Esophagus muscularis mucosa (tissue), 4 donors: ENCODE data around the gene TMEM41A. TPM values are rescaled to one million over a fixed set of nuclear protein-coding genes. Genes with fewer than 3 reads are reported as not detected.

ENCODE experiments used
- DNase-seq: peaks from one replicate; pipeline ENCODE4 v3.0.0-alpha.2; 2017; ENCODE audit errors: extremely low spot score
- H3K27ac ChIP-seq, 4 donors: fragments of 200-600 bp; sonication (generic); replicated peaks in 1 of 4; 1 replicate in 3 of 4; 2 replicates in 1 of 4; pipeline ENCODE4 v1.5.1; 2016 to 2019; ENCODE audit warnings: mild to moderate bottlenecking in 1 of 4
- H3K27me3 ChIP-seq, 4 donors: fragments of 200-600 bp; sonication (generic); one replicate each; pipeline versions ENCODE4 v1.5.1 to v1.6.0; 2016 to 2019
- H3K36me3 ChIP-seq, 4 donors: fragments of 200-600 bp; sonication (generic); one replicate each; pipeline ENCODE4 v1.5.1; 2016 to 2019
- H3K4me1 ChIP-seq, 4 donors: fragments of 200-600 bp; sonication (generic); one replicate each; pipeline ENCODE4 v1.5.1; 2016 to 2019
- H3K4me3 ChIP-seq, 4 donors: fragments of 200-600 bp; sonication (generic); 1 replicate in 2 of 4; 2 replicates in 2 of 4; pipeline ENCODE4 v1.5.1; 2016 to 2019; ENCODE audit warnings: mild to moderate bottlenecking in 4 of 4, moderate library complexity in 1 of 4
- H3K9me3 ChIP-seq, 4 donors: fragments of 200-600 bp; sonication (generic); 1 replicate in 3 of 4; 2 replicates in 1 of 4; pipeline ENCODE4 v1.5.1; 2016 to 2019
- CTCF ChIP-seq, 3 experiments: fragments of 200-600 bp in 2 of 3; fragments of 450-650 bp in 1 of 3; sonication (generic) in 2 of 3; IDR thresholded peaks; one replicate each; pipeline ENCODE4 v1.5.1; 2017 to 2019; ENCODE audit warnings: antibody characterized with exemption in 3 of 3, mild to moderate bottlenecking in 2 of 3, moderate library complexity in 1 of 3
- EP300 ChIP-seq: sonication (generic); formaldehyde crosslinking; IDR thresholded peaks from one replicate; pipeline ENCODE4 v1.6.1; 2017; ENCODE audit warnings: antibody characterized with exemption
- POLR2A ChIP-seq: fragments of 450-650 bp; IDR thresholded peaks from one replicate; pipeline ENCODE4 v1.6.1; 2017; ENCODE audit warnings: antibody characterized with exemption, moderate library complexity, mild to moderate bottlenecking, low read depth
- POLR2AphosphoS5 ChIP-seq, 2 donors: sonication (generic); formaldehyde crosslinking; IDR thresholded peaks; one replicate each; pipeline ENCODE4 v1.6.1; 2017; ENCODE audit warnings: antibody characterized with exemption in 2 of 2
- WGBS: methylation state at CpG from one replicate; pipeline ENCODE4 v1.1.5; 2018; 5-methylcytosine and 5-hydroxymethylcytosine counted together
- intact Hi-C: fragments of 100-400 bp; cut with DNase I; formaldehyde crosslinking; loops from one replicate; pipeline ENCODE4 v1.15.1; 2023
- total RNA-seq, 4 donors: library from RNA; depleted of rRNA; stranded (reverse); fragments of >200 nt; gene quantifications; one replicate each; pipeline versions ENCODE4 v1.1.0 to v1.2.1, GENCODE V29; 2016

TMEM41A gene
- total RNA-seq, 4 donors from 2014 or later, result 7.5 to 9.6 (median 8.3) TPM

GRCh38 chr3:185502987-185503386 is 4.2 kb upstream of the TMEM41A start:
- no peak overlapping the region for H3K4me3 ChIP-seq
- H3K36me3 ChIP-seq, result no peaks in the 10 kb centered on the region
- no peak overlapping the region for H3K27ac ChIP-seq
- intact Hi-C loops, result loop anchor here (5.0 kb wide), 1 partner anchor 54 kb away; no protein-coding TSS in a partner anchor
- TF ChIP-seq POLR2AphosphoS5 (IDR thresholded peaks at IDR 0.05), result no peak
- no peak for TF ChIP-seq POLR2A
- TF ChIP-seq EP300, result no peak
- TF ChIP-seq CTCF (IDR thresholded peaks at IDR 0.05), result no peak
- H3K9me3 ChIP-seq, result no peaks in the 10 kb centered on the region
- H3K27me3 ChIP-seq, result peaks cover 0 to 5% (median 0%) of the 10 kb centered on the region in 4 donors
- WGBS, result 80% methylated on average over 3 of the region's 3 CpGs
- H3K4me1 ChIP-seq, result peaks cover 2 to 7% (median 6%) of the 10 kb centered on the region in 4 donors
- no peak for DNase-seq

GRCh38 chr3:185490241-185490640 is 8.6 kb downstream of the TMEM41A start:
- no peak overlapping the region for H3K4me3 ChIP-seq
- H3K27me3 ChIP-seq, result no peaks in the 10 kb centered on the region
- no peak for DNase-seq
- intact Hi-C loops, result loop anchor here (10.0 kb wide), 1 partner anchor 135 kb away; no protein-coding TSS in a partner anchor
- H3K4me1 ChIP-seq, result no peaks in the 10 kb centered on the region
- peaks cover 9 to 98% (median 74%) of the 10 kb centered on the region in 4 donors for H3K36me3 ChIP-seq
- no peak for TF ChIP-seq CTCF (IDR thresholded peaks at IDR 0.05)
- TF ChIP-seq EP300, result no peak
- no peak for TF ChIP-seq POLR2AphosphoS5 (IDR thresholded peaks at IDR 0.05)
- no peak for TF ChIP-seq POLR2A
- no peak overlapping the region for H3K27ac ChIP-seq
- 94% methylated on average over 4 of the region's 4 CpGs for WGBS
- no peaks in the 10 kb centered on the region for H3K9me3 ChIP-seq

- Histone ChIP-seq H3K4me3 (no peak overlapping the region), H3K4me1 (no peaks in the 10 kb centered on the region), H3K36me3 (peaks cover 5 to 96% (median 66%) of the 10 kb centered on the region in 4 donors), H3K27ac (no peak overlapping the region), H3K27me3 (no peaks in the 10 kb centered on the region), H3K9me3 (no peaks in the 10 kb centered on the region)
- WGBS, result 78% methylated on average over 3 of the region's 3 CpGs
- intact Hi-C loops, result no loop called here
- no peak for TF ChIP-seq POLR2AphosphoS5 (IDR thresholded peaks at IDR 0.05)
- TF ChIP-seq CTCF (IDR thresholded peaks at IDR 0.05), result no peak
- no peak for TF ChIP-seq POLR2A
- no peak for TF ChIP-seq EP300
- DNase-seq, result no peak
Measured at GRCh38 chr3:185489462-185489861, 9.4 kb downstream of the TMEM41A start.

- no peaks in the 10 kb centered on the region for H3K9me3 ChIP-seq
- WGBS, result 94% methylated on average over 5 of the region's 5 CpGs
- intact Hi-C loops, result no loop called here
- peaks cover 0 to 86% (median 56%) of the 10 kb centered on the region in 4 donors for H3K36me3 ChIP-seq
- no peak overlapping the region for H3K4me3 ChIP-seq
- no peak for DNase-seq
- no peaks in the 10 kb centered on the region for H3K27me3 ChIP-seq
- no peaks in the 10 kb centered on the region for H3K4me1 ChIP-seq
- no peak overlapping the region for H3K27ac ChIP-seq
- TF ChIP-seq POLR2A, result no peak
- TF ChIP-seq POLR2AphosphoS5 (IDR thresholded peaks at IDR 0.05), result no peak
- no peak for TF ChIP-seq EP300
- TF ChIP-seq CTCF (IDR thresholded peaks at IDR 0.05), result no peak
Measured at GRCh38 chr3:185488465-185488864, 10.4 kb downstream of the TMEM41A start.

- H3K4me3 ChIP-seq, result no peak overlapping the region
- H3K4me1 ChIP-seq, result no peaks in the 10 kb centered on the region
- H3K36me3 ChIP-seq, result peaks cover 0 to 86% (median 56%) of the 10 kb centered on the region in 4 donors
- H3K27me3 ChIP-seq, result no peaks in the 10 kb centered on the region
- H3K27ac ChIP-seq, result no peak overlapping the region
- WGBS, result 94% methylated on average over 5 of the region's 5 CpGs
- DNase-seq, result no peak
- H3K9me3 ChIP-seq, result no peaks in the 10 kb centered on the region
- intact Hi-C loops, result no loop called here
- TF ChIP-seq POLR2A (no peak), CTCF (IDR thresholded peaks at IDR 0.05) (no peak), POLR2AphosphoS5 (IDR thresholded peaks at IDR 0.05) (no peak)
Measured at GRCh38 chr3:185486394-185486793, 12.4 kb downstream of the TMEM41A start.
